MCF 10A (cell line): ENCODE results near the gene UBE3C. TPM values are rescaled to one million over a fixed set of nuclear protein-coding genes. Genes with fewer than 3 reads are reported as not detected.
A peak's percentile ranks its signal among the peaks of the same experiment; 100 is the strongest.

Experiments
- BruUV-seq: library from RNA; stranded (reverse); fragments of 400-500 nt; replicated peaks from 2 replicates; lab custom pipeline; 2021; lab: Mats Ljungman, UMichigan
- CTCF ChIA-PET: fragments of 300-600 bp; sonication (Branson Sonifier 250); formaldehyde crosslinking; extraction: SDS; loops from one replicate; lab custom pipeline; 2021; ENCODE audit warnings: antibody characterized with exemption, inconsistent platforms; lab: Yijun Ruan, JAX
- POLR2A ChIA-PET: fragments of 300-600, 350-650 bp; sonication (Branson Sonifier 250); formaldehyde crosslinking; extraction: SDS; loops from one replicate; lab custom pipeline; 2020; ENCODE audit warnings: antibody characterized with exemption, inconsistent platforms; lab: Yijun Ruan, JAX
- DNase-seq: peaks from one replicate; pipeline ENCODE4 v3.0.0-alpha.2; 2018; ENCODE audit not compliant: unreplicated experiment
- H3K27ac Mint-ChIP-seq: one replicate; pipeline ENCODE4 v1.8.0; 2022; ENCODE audit warnings: mild to moderate bottlenecking, low read depth, mixed read lengths; ENCODE audit not compliant: unreplicated experiment
- H3K27me3 Mint-ChIP-seq: one replicate; pipeline ENCODE4 v1.8.0; 2022; ENCODE audit warnings: mixed read lengths; ENCODE audit not compliant: insufficient read depth, unreplicated experiment
- H3K36me3 Mint-ChIP-seq: one replicate; pipeline ENCODE4 v1.8.0; 2022; ENCODE audit warnings: mild to moderate bottlenecking, moderate library complexity, mixed read lengths; ENCODE audit not compliant: insufficient read depth, unreplicated experiment
- H3K4me1 Mint-ChIP-seq: one replicate; pipeline ENCODE4 v1.8.0; 2022; ENCODE audit warnings: mixed read lengths; ENCODE audit not compliant: insufficient read depth, unreplicated experiment
- H3K4me3 Mint-ChIP-seq: one replicate; pipeline ENCODE4 v1.8.0; 2022; ENCODE audit warnings: mild to moderate bottlenecking, moderate library complexity, mixed read lengths; ENCODE audit not compliant: unreplicated experiment
- H3K9me3 Mint-ChIP-seq: one replicate; pipeline ENCODE4 v1.8.0; 2022; ENCODE audit warnings: mixed read lengths; ENCODE audit not compliant: unreplicated experiment
- CTCF ChIP-seq: fragments of 200-600 bp; IDR thresholded peaks from one replicate; pipeline ENCODE4 v1.8.0; 2022; ENCODE audit warnings: antibody characterized with exemption, mild to moderate bottlenecking; ENCODE audit not compliant: unreplicated experiment
- intact Hi-C: fragments of 100-400 bp; cut with micrococcal nuclease; formaldehyde crosslinking; loops from 2 replicates; pipeline ENCODE4 v1.14.1; 2022
- total RNA-seq: library from RNA; stranded (reverse); gene quantifications from 2 replicates; pipeline ENCODE4 v1.2.3, GENCODE V29; 2022

The UBE3C gene
- total RNA-seq, 1 experiment from 2014 or later, result 72.8 TPM

- H3K4me1 Mint-ChIP-seq, result peaks cover 19% of the 10 kb centered on the region
- H3K4me3 Mint-ChIP-seq, result peak overlapping the region; percentile 65
- ChIA-PET CTCF (interaction anchor here (0.6 to 2.2 kb wide), 8 partner anchors 10 to 984 kb away, joined by 3 to 12 read pairs (median 4); no protein-coding TSS in a partner anchor), POLR2A (interaction anchor here (0.6 to 2.4 kb wide), 12 partner anchors 11 to 1837 kb away, joined by 3 to 18 read pairs (median 4); partner anchors contain the start of genes MNX1 and NOM1)
- intact Hi-C loops, result loop anchor here (2.0 to 5.0 kb wide), 2 partner anchors 124 to 168 kb away; partner anchors contain the start of gene MNX1
- BruUV-seq, result no TSS peak
- peaks cover 9% of the 10 kb centered on the region for H3K36me3 Mint-ChIP-seq
- peak overlapping the region; percentile 81 for H3K27ac Mint-ChIP-seq
- peak; percentile 90 for DNase-seq
- TF ChIP-seq CTCF, result no peak
- H3K9me3 Mint-ChIP-seq, result peaks cover 7% of the 10 kb centered on the region
- H3K27me3 Mint-ChIP-seq, result no peaks in the 10 kb centered on the region
These were observed 2.4 kb upstream of the UBE3C start for GRCh38 chr7:157136372-157136771.

GRCh38 chr7:157138101-157138423, 664 bp upstream of the UBE3C start:
- ChIA-PET POLR2A (interaction anchor here (0.6 to 2.4 kb wide), 4 partner anchors 19 to 202 kb away, joined by 3 to 7 read pairs (median 5); partner anchors contain the start of genes MNX1 and NOM1), CTCF (interaction anchor here (0.6 kb wide), 3 partner anchors 31 to 1260 kb away, joined by 3 to 6 read pairs (median 4); no protein-coding TSS in a partner anchor)
- Mint-ChIP-seq H3K27me3 (no peaks in the 10 kb centered on the region), H3K4me1 (peaks cover 24% of the 10 kb centered on the region), H3K9me3 (peaks cover 7% of the 10 kb centered on the region), H3K4me3 (peak overlapping the region; percentile 82), H3K36me3 (peaks cover 21% of the 10 kb centered on the region), H3K27ac (peak overlapping the region; percentile 64)
- BruUV-seq, result no TSS peak
- intact Hi-C loops, result loop anchor here (5.0 kb wide), 1 partner anchor 126 kb away; the partner anchor contains the start of gene MNX1
- TF ChIP-seq CTCF, result no peak
- DNase-seq, result no peak

- peaks cover 36% of the 10 kb centered on the region for H3K4me1 Mint-ChIP-seq
- H3K27ac Mint-ChIP-seq, result peak overlapping the region; percentile 80
- intact Hi-C loops, result loop anchor here (5.0 kb wide), 1 partner anchor 127 kb away; the partner anchor contains the start of gene MNX1
- DNase-seq, result no peak
- ChIA-PET CTCF (no interaction called here), POLR2A (interaction anchor here (0.7 to 1.6 kb wide), 2 partner anchors 18 to 128 kb away, joined by 3 to 6 read pairs; partner anchors contain the start of gene MNX1)
- no peaks in the 10 kb centered on the region for H3K27me3 Mint-ChIP-seq
- peaks cover 7% of the 10 kb centered on the region for H3K9me3 Mint-ChIP-seq
- BruUV-seq, result no TSS peak
- peak overlapping the region; percentile 82 for H3K4me3 Mint-ChIP-seq
- no peak for TF ChIP-seq CTCF
- H3K36me3 Mint-ChIP-seq, result peaks cover 27% of the 10 kb centered on the region
These were observed 534 bp downstream of the UBE3C start for GRCh38 chr7:157139111-157139809.

- DNase-seq, result peak; percentile 24
- intact Hi-C loops, result loop anchor here (5.0 kb wide), 1 partner anchor 128 kb away; the partner anchor contains the start of gene MNX1
- Mint-ChIP-seq H3K36me3 (peaks cover 31% of the 10 kb centered on the region), H3K4me3 (peak overlapping the region; percentile 82), H3K27ac (peak overlapping the region; percentile 80), H3K27me3 (no peaks in the 10 kb centered on the region), H3K4me1 (peaks cover 39% of the 10 kb centered on the region), H3K9me3 (peaks cover 7% of the 10 kb centered on the region)
- BruUV-seq, result no TSS peak
- TF ChIP-seq CTCF, result no peak
- ChIA-PET POLR2A (interaction anchor here (1.0 to 1.4 kb wide), 4 partner anchors 11 to 129 kb away, joined by 3 to 6 read pairs (median 4); partner anchors contain the start of gene MNX1), CTCF (interaction anchor here (1.0 to 1.6 kb wide), 2 partner anchors 12 to 168 kb away, joined by 4 read pairs; no protein-coding TSS in a partner anchor)
These were observed 1.2 kb downstream of the UBE3C start for GRCh38 chr7:157139810-157140510.
